GM18519 (cell line): ENCODE data around the gene FSTL1.
"Not testable (repeated sequence)": the region's sequence is repeated elsewhere in the genome, so short reads cannot be mapped to it uniquely, and the experiment has no call there.

Source experiments
- ATAC-seq: cut with Tn5 transposase; IDR thresholded peaks from one replicate; pipeline ENCODE4 v1.9.1; 2021; ENCODE audit warnings: mild to moderate bottlenecking, moderate library complexity; ENCODE audit not compliant: unreplicated experiment, low FRiP score

The FSTL1 gene

DNA sequence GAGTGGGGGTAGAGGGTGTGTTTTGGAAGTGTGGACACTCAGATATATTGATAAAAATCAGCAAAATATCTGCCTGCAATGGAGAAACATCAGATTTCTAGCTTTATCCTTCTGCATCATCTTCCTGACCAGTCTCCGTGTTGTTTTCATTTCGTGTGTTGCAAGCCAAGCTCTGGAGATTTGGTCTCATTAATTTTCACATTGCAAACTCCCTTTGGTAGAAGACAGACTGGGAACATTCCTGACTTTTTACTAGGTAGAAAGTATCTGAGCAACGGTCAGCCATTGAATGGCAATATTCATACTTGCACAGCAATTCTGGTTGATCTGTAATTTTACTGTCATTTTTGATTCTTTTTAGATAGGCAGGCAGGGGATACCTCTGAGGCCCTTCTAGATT, 30.4 kb downstream of the FSTL1 start:
- no peak for ATAC-seq

DNA sequence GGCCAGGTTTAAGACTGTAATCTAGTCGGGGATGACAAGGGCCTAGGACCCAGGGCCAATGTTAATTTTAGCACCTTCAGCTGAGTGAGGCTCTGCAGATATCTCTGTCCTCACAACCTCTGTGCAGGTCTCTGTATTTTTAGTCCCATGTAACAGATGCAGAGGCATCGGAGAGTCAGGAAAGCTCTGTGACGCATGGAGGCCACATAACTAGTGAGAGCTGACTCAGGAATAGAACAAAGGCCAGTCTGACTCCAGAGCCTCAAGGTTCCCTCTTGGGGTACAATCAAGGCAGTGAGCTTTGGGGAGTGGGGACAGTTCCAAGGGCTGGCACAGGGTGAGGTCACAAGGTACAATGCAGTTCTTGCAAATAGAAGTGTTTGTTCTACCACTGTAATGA, 31.0 kb downstream of the FSTL1 start:
- ATAC-seq, result no peak

DNA sequence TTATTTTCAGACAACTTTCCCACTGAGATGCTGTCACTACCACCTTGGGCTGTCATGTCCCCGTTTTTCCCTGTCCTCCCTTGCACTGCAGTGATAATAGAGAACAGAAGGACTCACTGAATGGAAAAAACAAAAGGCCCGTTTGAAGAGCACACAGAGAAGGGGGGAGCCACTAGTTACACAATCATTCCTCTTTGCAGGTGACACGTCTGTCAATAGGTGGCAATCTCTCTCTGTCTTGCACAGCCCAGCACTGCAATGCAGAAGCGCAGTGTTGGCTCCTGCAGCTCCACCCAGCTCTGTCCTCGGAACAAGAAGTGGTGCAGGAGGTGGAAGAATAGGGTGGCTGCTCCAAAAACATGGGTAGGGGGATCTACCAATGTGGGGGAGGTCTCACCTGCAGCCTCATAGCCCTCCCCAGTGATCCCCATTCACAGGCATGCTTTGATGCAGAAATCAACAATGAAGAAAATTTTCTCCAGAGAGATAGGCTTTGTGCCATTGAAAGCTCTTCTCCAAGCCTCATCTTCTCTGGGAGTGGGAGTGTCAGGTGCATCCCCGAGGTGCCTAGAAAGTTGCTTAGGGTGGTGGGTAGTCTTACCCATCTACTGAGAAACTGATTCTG, 31.8 kb downstream of the FSTL1 start:
- peak; percentile 55 for ATAC-seq

DNA sequence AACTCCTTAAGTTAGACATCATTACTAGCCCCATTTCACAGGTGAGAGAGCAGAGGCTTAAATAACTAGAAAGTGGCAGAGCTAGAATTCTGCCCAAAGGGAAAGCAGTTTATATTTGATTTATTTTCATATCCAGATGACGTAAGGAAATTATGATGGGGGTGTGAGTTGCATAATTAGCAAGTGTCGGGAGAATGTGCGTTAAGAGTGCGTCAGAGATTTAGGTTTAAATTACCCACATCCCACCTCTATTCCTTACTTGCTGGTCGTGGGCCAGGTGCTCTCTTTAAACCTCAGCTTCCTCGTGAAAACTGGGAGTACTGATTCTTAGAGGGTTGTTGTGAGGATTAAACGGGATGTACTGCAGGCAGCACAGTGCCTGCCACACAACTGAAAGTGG, 32.3 kb downstream of the FSTL1 start:
- ATAC-seq, result no peak

DNA sequence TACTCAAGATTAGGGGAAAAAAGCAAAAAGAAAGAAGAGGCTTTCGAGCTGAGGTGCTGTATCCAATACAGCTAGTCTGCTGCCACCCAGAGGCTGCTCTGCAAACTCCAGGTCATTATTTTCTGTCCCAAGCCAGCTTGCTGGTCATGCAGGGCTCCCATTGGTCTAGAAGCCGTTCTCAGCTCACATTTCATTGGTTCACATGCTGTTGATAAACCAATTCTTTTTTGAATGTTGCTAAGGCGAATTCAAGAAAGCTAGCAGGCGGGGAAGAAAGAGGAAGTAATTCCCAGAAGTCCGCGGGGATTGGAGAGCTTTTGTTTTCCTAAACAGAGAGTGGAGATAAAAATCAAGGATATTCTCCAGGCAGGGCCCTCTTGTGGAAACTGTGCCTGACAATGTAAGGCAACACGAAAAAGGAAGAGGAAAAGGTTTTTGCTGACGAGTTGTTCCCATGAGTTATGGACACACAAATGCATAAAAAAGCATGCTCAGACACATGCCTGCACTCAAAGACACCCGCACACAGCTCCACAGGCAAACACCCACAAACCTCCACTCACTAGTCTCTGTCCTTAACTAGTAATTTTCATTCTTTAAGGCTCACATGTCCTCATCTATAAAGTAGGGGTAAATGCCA, 33.4 kb downstream of the FSTL1 start:
- peak; percentile 99 for ATAC-seq

DNA sequence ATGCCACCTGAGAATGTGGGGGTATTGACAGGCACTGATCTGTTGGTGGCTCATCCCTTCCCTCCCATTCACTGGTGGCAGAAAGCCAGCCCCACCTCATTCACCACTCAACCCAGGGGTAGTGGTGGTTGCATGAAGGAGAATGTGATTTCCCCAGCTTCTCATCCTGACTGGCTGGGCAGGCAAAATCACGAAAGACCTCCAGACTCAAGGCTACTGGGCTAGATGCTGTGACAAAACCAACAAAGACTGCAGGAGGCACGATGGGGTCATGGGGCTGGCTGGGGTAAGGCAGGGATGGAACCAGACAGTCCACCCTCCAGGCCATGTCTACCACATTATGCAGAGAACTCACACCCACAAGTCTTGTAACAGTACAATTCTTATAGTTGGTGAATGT, 33.9 kb downstream of the FSTL1 start:
- ATAC-seq, result peak; percentile 9

DNA sequence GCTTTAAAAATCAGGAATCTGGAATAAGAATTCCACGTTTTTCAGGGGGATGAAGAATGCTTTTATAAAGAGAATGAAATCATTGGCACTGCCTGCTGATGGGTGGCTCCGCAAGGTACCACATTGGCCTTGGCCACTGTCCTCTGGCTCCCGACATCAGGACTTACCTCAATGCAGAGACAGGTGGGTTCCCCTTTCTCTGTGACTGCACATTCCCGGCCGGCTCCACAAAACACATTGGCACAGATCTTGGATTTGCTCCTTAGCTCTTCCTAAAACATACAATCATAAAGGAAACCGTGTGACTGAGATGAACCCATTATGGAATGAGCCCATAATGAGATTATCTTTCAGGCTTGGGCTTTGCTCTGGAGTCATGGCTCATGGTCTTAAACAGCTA, 35.0 kb downstream of the FSTL1 start:
- no peak for ATAC-seq

DNA sequence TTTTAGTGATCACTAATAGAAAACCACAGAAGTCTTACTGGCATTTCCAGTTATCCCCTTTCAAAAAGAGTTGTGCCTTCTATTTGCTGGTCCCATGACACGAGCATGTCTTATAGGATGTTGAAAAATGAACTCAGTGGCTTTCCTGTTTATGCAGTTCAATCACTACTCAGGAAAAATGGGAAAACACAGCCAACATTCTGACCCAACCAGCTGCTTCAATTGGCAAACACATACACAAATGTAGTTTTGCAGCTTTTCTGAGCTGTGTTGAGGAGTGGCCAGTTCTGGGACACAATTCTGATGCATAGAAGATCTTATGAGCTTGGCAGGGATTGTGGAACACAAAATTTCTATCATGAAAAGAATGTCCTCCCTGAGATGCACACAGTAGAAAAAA, 40.3 kb downstream of the FSTL1 start:
- no peak for ATAC-seq

DNA sequence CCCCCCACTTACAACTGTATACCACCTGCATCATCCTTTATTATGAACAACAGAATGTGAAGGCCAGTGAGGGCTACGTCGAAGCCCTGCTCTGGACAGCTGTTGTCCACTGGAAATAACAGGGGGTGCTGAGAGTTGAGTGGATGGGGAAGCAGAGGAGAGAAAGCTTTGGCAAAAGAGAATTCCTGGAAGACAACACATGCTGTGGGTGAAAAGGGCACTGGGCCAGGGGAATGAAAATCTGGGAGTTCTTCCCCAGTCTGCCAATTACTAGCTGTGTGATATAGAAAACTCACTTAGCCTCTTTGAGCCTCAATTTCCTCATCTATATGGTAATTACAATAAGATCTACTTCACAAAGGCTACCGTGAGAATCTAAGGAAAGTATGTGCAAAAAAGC, 40.7 kb downstream of the FSTL1 start:
- ATAC-seq, result no peak

DNA sequence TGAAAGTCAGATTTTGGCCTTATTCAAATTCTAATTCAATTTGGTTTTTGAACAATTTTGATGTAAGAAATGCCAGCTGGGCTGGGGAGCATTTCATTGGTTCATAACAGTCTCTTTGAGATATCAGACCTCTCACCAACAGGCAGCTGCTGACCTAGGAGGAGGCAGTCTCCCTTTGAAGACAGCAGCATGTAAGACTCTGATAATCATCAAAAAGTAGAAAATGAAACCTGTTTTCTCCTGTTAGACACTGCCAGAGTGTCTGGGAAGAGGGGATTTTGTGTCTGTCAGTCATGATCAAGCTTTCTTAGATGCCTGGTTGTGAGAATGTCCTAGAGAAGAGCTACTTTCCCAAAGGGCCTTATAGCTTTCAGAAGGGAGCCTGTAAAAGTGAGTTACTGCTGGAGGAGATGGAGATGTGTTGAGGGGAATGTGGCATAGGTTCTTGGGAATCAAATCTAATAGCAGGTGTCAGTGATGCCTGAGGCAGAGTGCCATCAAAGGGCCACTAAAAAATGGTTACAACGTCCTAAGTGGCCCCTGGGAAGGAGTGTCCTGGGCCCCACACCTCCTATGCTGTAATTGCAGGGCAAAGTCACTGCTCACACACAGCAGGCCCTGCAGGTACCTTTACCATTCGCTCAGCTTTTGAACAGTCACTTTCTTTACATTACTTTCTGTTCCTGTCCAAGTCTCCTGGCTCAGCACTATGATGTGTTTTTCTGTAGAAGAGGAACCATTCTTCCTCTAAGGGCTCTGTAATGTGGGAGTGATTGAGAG, 43.1 kb downstream of the FSTL1 start:
- ATAC-seq, result no peak

DNA sequence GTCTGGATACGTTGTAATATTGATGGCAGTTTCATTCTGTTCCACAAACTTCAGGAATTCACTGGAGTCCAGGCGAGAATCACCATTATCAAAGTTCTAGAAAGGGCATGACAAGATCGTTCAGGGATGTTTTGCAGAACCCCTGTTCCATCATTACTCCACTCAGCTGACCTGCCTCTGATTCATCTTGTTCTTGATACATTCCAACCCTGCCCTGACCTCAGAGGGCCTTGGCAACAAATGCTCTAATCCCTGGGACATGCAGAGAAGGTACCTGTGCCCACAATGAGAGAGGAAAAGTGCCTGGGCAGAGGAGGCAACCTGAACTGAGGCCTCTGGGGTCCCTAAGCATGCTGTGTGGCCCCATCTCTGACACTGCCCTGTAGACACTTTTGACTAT, 45.9 kb downstream of the FSTL1 start:
- no peak for ATAC-seq

DNA sequence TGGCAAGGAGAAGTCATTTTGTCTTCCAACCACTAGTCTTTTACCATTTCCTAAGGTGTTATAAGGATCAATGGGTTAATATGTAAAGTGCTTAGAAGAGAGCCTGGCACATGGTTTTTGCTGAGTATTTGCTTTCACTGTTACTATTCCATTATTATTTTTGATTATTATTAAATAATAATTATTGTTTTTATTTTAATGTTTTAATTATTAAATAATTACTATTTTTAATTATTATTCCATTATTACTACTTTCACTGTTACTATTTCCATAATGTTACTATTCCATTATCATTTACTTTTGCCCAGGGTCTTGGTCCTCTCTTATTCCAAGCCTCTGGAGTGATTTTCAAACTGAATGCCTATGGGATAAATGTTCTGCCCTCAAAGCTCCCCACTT, 48.5 kb downstream of the FSTL1 start:
- no peak for ATAC-seq

DNA sequence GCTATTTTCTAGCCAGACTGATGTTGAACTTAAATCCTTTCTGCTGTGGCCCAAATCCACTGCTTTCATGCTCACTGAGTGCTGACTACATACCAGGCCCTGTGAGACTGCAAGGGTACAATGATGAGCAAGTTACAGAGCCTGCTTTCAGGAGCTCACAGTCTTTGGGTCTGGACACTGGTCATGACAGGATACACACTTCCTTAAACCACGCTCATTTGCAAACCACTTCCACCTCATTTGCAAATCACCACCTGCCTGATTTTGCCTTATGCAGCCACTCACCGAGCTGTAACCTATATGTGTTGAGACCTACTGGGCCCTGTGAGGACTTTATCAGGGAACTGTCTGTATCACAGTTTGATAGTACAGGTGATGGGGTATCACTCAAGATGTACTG, 51.4 kb downstream of the FSTL1 start:
- peak; percentile 79 for ATAC-seq

DNA sequence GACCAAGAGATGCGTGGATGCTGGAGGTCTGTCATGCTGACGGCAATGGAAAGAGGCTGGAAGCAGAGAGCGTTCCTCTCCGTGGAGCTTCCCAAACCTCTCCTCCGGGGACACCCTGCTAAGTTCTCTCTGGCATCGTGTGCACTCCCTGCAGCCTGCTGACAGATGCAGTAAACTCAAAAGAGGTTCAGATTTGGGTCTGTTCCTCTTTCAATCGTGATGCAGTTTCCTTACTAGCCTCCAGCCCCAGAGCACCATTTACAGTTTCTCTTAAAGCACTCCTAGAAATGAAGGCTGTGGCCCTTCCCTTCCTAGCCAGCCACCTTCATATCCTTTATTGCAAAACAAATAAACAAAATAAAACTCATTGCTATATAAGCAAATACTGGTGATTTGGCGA, 54.3 kb downstream of the FSTL1 start:
- no peak for ATAC-seq

DNA sequence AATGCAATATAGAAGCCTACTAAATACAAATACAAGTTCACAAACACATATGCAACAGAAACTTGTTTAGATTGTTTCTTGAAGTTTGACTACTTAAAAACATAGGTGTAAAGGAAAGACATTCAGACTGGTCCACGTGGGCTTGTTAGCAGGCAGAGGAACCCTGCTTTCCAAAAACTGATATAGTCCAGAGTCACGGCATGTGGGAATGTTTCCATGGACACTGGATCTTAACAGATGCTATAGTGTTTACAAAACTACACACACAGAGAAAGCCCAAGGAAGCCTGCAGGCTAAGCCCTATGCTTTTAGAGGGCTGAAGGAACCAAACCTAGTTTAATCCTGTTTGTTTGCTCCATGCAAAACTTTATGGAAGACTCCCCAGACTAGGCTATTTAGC, 56.4 kb downstream of the FSTL1 start:
- no peak for ATAC-seq

DNA sequence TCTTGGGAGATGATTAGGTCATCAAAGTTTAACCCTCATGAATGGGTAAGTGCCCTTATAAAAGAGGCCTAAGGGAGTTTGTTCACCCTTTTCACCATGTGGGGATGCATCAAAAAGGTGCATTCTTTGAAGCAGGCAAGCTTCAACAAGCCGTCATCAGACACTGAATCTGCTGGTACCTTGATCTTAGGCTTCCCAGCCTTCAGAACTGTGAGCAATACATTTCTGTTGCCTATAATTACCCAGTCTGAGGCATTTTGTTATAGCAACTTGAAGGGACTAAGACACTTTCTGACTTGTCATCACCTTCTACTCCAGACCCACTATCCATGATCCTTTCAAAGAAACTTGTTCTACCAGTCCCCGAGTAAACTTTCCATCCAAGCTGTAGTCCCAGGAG, 57.0 kb downstream of the FSTL1 start:
- no peak for ATAC-seq

DNA sequence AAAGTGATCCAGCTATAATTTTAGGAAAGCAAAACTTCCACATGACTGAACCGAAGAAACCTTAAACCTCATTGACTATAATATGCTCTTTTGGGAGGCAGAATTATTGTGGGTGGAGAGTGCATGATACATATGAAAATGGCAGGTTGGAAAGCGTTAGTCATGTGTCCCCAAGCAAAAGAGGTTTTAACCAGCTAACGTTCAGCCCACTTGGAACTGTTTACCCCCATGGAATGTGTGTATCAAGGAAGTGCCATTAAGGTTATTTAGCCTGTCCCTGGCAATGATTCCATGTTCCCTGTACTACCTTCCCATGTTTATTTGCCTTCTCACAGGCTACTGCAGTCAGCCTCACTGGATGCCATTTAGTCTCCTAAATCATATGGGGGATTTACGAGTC, 57.5 kb downstream of the FSTL1 start:
- no peak for ATAC-seq

DNA sequence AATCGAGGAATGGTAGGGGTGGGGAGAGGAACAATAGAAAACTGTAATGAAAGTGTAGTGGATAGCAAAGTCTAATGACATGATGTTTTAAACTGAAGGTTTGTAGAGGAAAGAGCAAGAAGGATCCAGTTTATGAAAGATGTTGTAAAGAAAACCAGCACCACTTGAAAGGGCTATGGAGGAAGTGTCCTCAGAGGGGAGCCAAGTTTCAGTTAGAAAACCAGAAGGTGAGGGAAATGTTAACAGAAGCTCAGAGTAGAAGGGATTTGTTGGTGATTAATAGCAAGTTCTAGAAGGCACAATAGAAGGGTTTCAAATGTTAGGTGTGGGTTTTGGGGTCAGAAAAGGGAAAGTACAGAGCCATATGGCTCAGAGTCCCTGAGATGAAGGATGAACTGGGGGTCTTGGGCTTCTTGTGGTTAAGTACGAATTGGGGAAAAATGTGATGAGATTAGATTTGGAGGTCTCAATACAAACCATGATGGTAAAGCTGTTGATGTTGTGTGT, 67.8 kb downstream of the FSTL1 start:
- no peak for ATAC-seq

DNA sequence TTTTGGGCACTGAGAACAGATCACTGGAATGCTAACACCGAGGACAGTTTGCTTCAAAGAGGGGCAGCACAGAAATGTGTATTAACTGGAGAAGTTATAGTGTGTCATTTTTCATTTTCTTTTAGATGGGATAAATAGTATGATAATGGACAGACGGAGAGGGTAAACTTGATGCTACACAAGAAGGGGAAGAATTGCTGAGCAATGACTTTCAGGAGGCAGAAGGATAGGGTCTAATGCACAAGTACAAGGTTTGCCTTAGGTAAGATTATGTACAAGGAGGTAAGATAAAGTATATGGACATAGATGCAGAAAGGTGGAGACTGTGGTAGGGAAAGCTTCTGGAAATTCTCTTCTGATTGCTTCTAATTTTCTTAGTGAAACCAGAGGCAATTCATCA, 69.3 kb downstream of the FSTL1 start:
- no peak for ATAC-seq

DNA sequence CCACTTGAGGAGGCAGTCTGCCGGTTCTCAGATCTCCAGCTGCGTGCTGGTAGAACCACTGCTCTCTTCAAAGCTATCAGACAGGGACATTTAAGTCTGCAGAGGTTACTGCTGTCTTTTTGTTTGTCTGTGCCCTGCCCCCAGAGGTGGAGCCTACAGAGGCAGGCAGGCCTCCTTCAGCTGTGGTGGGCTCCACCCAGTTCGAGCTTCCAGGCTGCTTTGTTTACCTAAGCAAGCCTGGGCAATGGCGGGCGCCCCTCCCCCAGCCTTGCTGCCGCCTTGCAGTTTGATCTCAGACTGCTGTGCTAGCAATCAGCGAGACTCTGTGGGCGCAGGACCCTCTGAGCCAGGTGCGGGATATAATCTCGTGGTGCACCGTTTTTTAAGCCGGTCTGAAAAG, 72.8 kb downstream of the FSTL1 start:
- ATAC-seq, result not testable (repeated sequence)

DNA sequence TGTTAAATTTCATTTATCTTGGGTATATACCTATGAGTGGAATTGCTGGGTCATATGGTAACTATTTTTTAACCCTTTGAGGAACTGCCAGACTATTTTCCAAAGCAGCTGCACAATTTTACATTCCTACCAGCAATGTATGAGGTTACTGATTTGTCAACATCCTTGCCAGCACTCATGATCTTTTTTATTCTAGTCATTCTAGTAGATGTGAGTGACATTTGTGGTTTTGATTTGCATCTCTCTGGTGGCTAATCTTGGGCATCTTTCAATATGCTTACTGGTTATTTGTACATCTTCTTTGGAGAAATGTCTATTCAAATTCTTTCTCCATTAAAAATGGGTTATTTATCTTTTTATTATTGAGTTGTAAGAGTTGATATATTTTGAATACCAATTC, 80.3 kb downstream of the FSTL1 start:
- no peak for ATAC-seq

DNA sequence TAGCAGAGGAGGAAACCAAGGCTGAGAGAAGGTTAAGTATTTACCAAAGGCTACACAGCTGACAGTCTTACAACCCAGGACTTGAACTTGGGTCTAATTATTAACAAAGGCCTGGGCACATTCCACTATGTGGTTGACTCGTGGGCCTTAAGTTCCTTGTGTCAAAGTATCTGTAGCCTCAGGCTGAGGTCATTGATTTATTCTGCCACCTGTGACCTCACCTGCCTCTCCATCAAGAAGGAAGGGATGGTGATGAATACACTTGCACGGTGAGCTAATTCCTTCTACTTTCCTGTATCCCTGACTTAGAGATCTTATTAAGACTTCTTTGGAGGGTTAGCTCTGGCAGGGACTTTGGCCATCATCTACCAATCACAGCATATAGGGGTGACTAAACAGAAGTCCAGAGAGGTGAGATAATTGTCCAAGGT, 81.7 kb downstream of the FSTL1 start:
- ATAC-seq, result no peak
